ENCODE measurements around the gene METTL22.

Gene METTL22

GRCh38 chr16:8594149-8594666 lies 27.3 kb upstream of the METTL22 start:
- DNase-seq (ENCODE audit: low read depth), result no peak

GRCh38 chr16:8595783-8596182 lies 25.7 kb upstream of the METTL22 start:
- no peak for DNase-seq (ENCODE audit: low read depth)

GRCh38 chr16:8596581-8596980 lies 24.9 kb upstream of the METTL22 start:
- DNase-seq (ENCODE audit: low read depth), result no peak

- DNase-seq (ENCODE audit: low read depth), result no peak
Observed at GRCh38 chr16:8600144-8600775, 21.2 kb upstream of the METTL22 start.

- no peak for DNase-seq (ENCODE audit: low read depth)
Observed at GRCh38 chr16:8605554-8605953, 15.9 kb upstream of the METTL22 start.

GRCh38 chr16:8607214-8607613 lies 14.3 kb upstream of the METTL22 start:
- DNase-seq (ENCODE audit: low read depth), result no peak

GRCh38 chr16:8611122-8611521 lies 10.4 kb upstream of the METTL22 start:
- DNase-seq (ENCODE audit: low read depth), result no peak

- DNase-seq (ENCODE audit: low read depth), result no peak
Observed at GRCh38 chr16:8611886-8612600, 9.5 kb upstream of the METTL22 start.

DNA sequence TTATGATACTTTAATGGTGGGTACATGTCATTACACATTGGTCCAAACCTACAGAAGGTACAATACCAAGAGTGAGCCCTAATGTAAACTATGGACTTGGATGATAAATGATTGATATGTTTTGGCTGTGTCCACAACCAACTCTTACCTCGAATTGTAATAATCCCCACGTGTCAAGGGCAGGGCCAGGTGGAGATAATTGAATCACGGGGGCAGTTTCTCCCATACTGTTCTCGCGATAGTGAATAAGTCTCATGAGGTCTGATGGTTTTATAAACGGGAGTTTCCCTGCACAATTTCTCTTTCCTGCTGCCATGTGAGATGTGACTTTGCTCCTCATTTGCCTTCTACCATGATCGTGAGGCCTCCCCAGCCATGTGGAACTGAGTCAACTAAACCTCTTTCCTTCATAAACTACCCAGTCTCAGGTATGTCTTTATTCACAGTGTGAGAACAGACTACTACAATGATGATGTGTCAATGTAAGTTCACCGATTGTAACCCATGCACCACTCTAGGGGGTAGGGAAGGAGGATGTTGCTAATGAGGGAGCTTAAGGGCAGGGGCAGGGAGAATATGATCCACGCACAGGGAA lies 7.0 kb upstream of the METTL22 start:
- DNase-seq (ENCODE audit: low read depth), result no peak

- no peak for DNase-seq (ENCODE audit: low read depth)
Observed at GRCh38 chr16:8619671-8620370, 1.7 kb upstream of the METTL22 start.

DNA sequence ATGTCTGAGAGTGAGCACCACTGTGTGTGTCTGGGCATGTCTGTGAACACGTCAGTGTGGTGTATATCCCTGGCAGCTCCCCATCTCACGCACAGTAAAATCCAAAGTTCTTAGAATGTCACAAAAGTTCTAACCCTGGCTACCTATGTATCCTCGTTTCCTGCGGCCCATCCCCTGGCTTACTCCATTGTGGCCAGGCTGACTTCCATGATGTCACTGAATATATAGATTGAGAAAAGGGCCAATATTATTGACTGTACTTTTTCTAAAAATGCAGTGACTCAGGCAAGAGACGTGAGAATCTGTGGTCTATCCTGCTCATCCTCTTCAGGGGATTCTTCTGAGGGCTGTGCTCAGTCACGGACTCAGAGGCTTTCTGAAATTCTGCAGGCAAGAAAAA lies 963 bp upstream of the METTL22 start:
- DNase-seq (ENCODE audit: low read depth), result no peak

DNA sequence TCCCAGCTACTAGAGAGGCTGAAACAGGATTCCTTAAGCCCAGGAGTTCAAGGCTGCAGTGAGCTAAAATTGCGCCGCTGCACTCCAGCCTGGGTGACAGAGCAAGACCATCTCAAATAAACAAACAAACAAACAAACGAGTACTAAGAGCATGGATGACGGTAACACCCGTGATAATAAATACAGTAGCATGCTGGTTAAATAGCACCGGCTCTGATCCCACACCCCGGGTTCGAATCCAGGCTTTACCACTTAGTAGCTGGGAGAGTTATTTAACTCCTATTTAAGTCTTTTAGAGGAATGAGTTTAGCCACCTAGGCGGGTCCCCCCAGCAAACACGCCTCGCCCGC lies 301 bp upstream of the METTL22 start:
- no peak for DNase-seq (ENCODE audit: low read depth)

DNA sequence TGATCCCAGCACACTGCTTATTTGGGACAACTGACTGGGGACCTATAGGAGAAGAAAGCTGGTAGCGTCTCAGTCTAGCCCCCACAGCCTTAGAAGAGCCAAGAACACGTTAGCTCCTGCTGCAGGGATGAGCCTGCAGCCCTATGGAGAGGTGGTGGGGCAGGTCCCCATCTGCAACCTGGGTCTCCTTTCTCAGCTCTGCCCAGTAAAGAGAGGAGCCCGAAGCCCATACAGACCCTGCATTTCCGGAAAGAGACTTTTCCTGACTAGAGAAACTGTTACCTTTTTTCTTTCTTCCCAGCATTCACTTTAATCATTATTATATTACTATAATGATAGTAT lies 788 bp downstream of the METTL22 start:
- DNase-seq (ENCODE audit: low read depth), result no peak

DNA sequence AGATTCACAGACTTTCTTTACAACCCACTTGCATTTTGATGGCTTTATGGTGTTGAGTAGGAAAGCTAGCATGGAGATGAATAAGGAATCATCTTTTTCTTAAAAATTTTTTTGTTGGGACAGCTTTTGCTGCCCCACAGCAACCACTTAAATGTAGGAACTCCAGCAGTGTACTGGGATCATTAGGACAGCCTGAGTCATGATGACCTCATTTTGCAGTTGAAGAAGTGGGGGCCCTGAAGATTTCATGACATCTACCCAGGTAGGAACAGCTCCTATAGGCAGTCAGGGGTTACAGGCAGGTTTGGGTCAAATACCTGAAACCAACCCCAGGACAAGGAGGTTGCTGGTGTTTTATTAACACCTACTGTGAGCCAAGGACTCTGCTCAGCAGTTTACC lies 2.1 kb downstream of the METTL22 start:
- no peak for DNase-seq (ENCODE audit: low read depth)

- no peak for DNase-seq (ENCODE audit: low read depth)
Observed at GRCh38 chr16:8625491-8626087, 4.1 kb downstream of the METTL22 start.

DNA sequence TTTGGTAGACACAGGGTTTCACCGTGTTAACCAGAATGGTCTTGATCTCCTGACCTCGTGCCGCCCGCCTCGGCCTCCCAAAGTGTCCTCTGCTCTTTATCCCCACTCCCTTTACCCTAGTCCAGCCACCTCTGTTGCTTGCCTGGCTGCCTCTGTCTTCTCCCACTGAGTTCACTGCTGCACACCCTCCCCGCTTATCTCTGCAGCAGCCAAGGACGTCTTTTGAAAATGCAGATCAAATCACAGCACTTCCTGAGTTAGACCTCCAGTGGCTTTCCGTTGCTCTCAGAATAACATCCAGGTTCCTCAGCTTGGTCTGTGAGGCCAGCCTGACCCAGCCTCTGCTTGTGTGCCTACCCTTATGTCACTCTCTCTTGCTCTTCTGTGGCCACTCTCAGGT lies 5.4 kb downstream of the METTL22 start:
- DNase-seq (ENCODE audit: low read depth), result no peak

- no peak for DNase-seq (ENCODE audit: low read depth)
Observed at GRCh38 chr16:8627456-8627855, 6.0 kb downstream of the METTL22 start.

DNA sequence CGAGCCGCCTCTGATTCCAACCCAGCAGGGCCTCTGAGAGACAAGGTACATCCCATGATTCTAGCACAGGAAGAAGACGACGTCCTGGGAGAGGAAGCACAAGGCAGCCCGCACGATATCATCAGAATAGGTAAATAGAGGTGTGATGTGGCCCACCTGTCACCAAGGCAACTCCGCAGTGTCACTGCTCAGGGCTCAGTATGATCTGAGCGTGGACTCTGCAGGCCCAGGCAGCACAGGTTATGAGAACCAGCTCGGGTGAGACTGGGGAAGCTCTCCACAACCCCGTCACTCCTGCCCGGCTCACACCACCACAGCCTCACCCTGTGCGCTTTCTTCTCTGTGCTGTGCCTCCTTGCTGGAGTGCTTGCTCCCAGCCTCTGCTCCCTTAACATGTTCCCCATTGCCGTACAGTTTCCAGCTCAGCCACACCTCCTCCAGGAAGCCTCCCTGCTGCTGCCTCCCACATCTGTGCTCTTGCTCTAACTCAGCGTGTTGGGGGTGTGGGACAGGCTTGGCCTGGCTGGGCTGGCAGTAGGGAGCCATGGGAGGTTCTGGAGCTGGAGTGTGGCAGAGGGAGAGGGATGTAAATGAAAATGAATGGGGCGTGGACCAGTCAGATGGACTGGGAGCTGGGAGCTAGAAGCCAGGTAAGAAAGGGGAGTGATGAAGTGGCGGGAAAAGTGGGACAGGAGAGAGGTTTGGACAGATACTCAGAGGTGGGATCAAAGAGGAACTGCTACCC lies 7.7 kb downstream of the METTL22 start:
- DNase-seq (ENCODE audit: low read depth), result no peak

GRCh38 chr16:8630255-8630953 lies 8.9 kb downstream of the METTL22 start:
- no peak for DNase-seq (ENCODE audit: low read depth)

- no peak for DNase-seq (ENCODE audit: low read depth)
Observed at GRCh38 chr16:8631373-8631772, 9.9 kb downstream of the METTL22 start.

- DNase-seq (ENCODE audit: low read depth), result no peak
Observed at GRCh38 chr16:8631818-8632465, 10.4 kb downstream of the METTL22 start.

Data from GM04503 (cell line).